GM18526 (cell line): ENCODE data around the gene PAX1.

ENCODE experiments used
- POLR2A ChIP-seq: IDR thresholded peaks from 3 replicates; pipeline ENCODE4 v1.6.1; 2011; ENCODE audit not compliant: insufficient read length; ENCODE audit errors: extremely low read depth

Gene PAX1

GRCh38 chr20:21698494-21699215 is 6.8 kb upstream of the PAX1 start:
- no peak for TF ChIP-seq POLR2A

- TF ChIP-seq POLR2A: no peak
Measured at GRCh38 chr20:21699216-21699508, 6.3 kb upstream of the PAX1 start.

GRCh38 chr20:21701171-21701876 is 4.1 kb upstream of the PAX1 start:
- TF ChIP-seq POLR2A: no peak

- TF ChIP-seq POLR2A: no peak
Measured at GRCh38 chr20:21702016-21702415, 3.4 kb upstream of the PAX1 start.

GRCh38 chr20:21702553-21703470 is 2.7 kb upstream of the PAX1 start:
- no peak for TF ChIP-seq POLR2A

- TF ChIP-seq POLR2A: no peak
Measured at GRCh38 chr20:21703717-21704407, 1.6 kb upstream of the PAX1 start.

- TF ChIP-seq POLR2A: no peak
Measured at GRCh38 chr20:21704408-21705385, 767 bp upstream of the PAX1 start.

- no peak for TF ChIP-seq POLR2A
Measured at GRCh38 chr20:21706261-21707195, 1.1 kb downstream of the PAX1 start.

- TF ChIP-seq POLR2A: no peak
Measured at GRCh38 chr20:21707267-21707666, 1.8 kb downstream of the PAX1 start.

- no peak for TF ChIP-seq POLR2A
Measured at GRCh38 chr20:21707999-21708737, 2.7 kb downstream of the PAX1 start.

GRCh38 chr20:21708738-21709534 is 3.5 kb downstream of the PAX1 start:
- TF ChIP-seq POLR2A: no peak

- no peak for TF ChIP-seq POLR2A
Measured at GRCh38 chr20:21709535-21709904, 4.1 kb downstream of the PAX1 start.
